Endometrium (tissue), 2 donors: ENCODE measurements around the gene MPP3.
"Not testable (repeated sequence)": the region's sequence is repeated elsewhere in the genome, so short reads cannot be mapped to it uniquely, and the experiment has no call there.

Source experiments
- FAIRE-seq: peaks from 2 replicates; lab custom pipeline; 2012; peaks lifted over from hg19 to GRCh38; lab: Jason Lieb, UNC
- donor health status: control.
- donor health status: control.

The MPP3 gene

GRCh38 chr17:43832976-43833829, at the start of gene MPP3:
Gene MPP3 (minus strand): TSS chr17:43833146. CDS start chr17:43831906, 1,240 bp downstream.
- FAIRE-seq: no peak

GRCh38 chr17:43881758-43882505, 49.0 kb upstream of the MPP3 start:
- FAIRE-seq: no peak

- no peak for FAIRE-seq
These were observed 48.2 kb upstream of the MPP3 start for GRCh38 chr17:43881181-43881580.

GRCh38 chr17:43880420-43880991, 47.6 kb upstream of the MPP3 start:
- no peak for FAIRE-seq

- FAIRE-seq: no peak
These were observed 46.9 kb upstream of the MPP3 start for GRCh38 chr17:43879723-43880419.

- FAIRE-seq: no peak
These were observed 45.6 kb upstream of the MPP3 start for GRCh38 chr17:43878260-43879175.

DNA sequence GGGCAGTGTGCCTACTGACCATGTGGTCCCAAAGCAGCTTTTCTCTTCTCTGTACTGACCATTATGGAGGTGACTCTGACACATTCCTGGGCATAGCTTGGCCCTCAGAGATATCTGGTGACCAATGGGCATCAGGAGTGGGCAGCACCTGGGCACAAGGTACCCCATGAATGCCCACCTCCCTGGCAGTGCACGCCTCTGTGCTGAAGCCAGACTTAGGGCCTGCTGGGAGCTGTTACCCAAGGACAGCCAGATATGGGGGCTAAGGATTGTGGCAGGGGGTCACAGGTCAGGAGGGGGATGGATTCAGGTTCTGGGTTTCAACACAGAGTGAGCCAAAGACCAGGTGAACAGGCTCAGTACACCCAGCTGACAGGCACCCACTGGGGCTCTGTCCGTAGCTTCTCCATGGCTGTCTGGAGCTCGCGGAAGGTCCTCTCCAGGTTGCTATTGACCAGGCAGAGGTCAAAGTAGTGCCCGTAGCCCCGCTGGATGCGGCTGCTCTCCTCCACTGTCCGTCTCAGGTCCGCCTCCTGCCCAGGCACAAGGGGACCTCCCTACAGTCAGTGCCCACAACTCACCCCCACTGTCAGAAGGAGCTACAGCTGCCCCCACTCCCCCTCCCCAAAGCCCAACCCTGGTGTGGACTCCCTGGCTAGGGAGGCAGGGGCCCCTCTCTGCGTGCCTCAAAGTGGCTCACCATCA, 44.7 kb upstream of the MPP3 start:
- FAIRE-seq: no peak

DNA sequence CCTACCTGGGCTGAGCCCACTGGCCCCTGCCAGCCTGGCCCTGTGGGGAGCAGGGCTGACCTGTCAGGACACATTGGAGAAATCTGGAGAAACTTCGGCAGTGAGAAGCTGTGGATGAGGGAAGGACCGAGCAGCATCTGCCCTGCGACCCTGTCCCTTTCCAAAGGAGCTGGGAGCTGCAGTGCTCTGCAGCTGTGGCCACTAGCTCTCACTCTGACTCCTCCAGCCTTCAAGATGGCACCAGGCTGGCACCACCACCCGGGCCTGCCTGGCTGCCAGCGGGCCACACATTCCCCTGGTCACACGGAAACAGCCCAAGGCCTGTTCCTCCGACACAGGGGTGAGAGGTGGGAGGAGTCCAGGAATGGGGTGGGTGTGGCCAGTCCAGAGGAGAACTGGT, 44.1 kb upstream of the MPP3 start:
- no peak for FAIRE-seq

GRCh38 chr17:43875476-43876147, 42.7 kb upstream of the MPP3 start:
- no peak for FAIRE-seq

DNA sequence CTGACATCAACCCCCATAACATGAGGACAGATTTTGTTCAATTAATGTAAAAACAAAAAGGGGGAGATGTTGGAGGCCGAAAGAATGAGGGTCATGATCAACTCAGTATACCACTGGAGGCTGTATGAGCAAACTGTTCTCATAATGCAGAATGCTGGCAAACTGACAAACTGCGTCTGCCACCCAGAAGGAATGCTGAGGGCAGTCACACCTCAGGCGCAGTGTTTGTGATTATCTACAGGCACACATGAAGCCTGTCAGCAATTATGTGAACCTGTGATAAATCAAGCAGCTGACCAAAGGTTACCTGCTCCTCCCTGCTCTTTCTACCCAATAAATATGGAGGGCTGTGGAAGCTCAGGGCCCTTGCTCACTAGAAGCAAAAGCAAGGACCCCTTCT, 41.3 kb upstream of the MPP3 start:
- no peak for FAIRE-seq

- FAIRE-seq: no peak
These were observed 40.9 kb upstream of the MPP3 start for GRCh38 chr17:43873815-43874214.

DNA sequence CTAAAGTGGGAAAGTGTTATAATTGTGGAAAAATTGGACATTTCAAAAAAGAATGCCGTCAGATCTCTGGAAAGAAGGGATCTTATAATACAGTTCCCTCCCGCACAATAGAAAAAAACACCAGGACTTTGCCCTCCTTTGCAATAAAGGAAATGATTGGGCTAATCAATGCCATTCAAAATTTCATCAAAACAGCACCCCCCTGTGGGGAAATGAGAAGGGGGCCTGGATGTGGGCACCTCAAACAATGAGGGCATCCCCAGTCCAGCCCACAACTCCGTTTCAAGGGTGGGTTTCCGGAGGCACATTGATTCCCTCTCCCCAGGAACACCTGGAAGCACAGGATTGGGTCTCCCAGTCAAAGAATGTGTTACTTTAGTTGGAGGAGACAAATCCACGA, 40.1 kb upstream of the MPP3 start:
- FAIRE-seq: no peak

- FAIRE-seq: no peak
These were observed 39.2 kb upstream of the MPP3 start for GRCh38 chr17:43871946-43872690.

GRCh38 chr17:43869031-43869430, 36.1 kb upstream of the MPP3 start:
- not testable (repeated sequence) for FAIRE-seq

- no peak for FAIRE-seq
These were observed 35.5 kb upstream of the MPP3 start for GRCh38 chr17:43868226-43868994.

- no peak for FAIRE-seq
These were observed 31.4 kb upstream of the MPP3 start for GRCh38 chr17:43864161-43864984.

- FAIRE-seq: no peak
These were observed 29.0 kb upstream of the MPP3 start for GRCh38 chr17:43861960-43862359.
